ENCODE data around the gene UBR3.

UBR3 gene

GRCh38 chr2:170086751-170087412, 259.6 kb downstream of the UBR3 start:
- no peak for TF ChIP-seq CTCF (IDR thresholded peaks at IDR 0.05; ENCODE audit: insufficient read depth, low read depth, low read length, missing control alignments)
- DNase-seq (ENCODE audit: low read depth) = no peak
- H3K4me3 ChIP-seq (ENCODE audit: low read depth, low read length) = no peak overlapping the region

- no peak for DNase-seq (ENCODE audit: low read depth)
- TF ChIP-seq CTCF (IDR thresholded peaks at IDR 0.05; ENCODE audit: insufficient read depth, low read depth, low read length, missing control alignments) = no peak
- H3K4me3 ChIP-seq (ENCODE audit: low read depth, low read length) = no peak overlapping the region
Measured at GRCh38 chr2:170087413-170087793, 260.1 kb downstream of the UBR3 start.

- H3K4me3 ChIP-seq (ENCODE audit: low read depth, low read length) = no peak overlapping the region
- no peak for DNase-seq (ENCODE audit: low read depth)
- TF ChIP-seq CTCF (IDR thresholded peaks at IDR 0.05; ENCODE audit: insufficient read depth, low read depth, low read length, missing control alignments) = no peak
Measured at GRCh38 chr2:170088776-170089175, 261.5 kb downstream of the UBR3 start.

GRCh38 chr2:170090229-170090628, 263.0 kb downstream of the UBR3 start:
- DNase-seq (ENCODE audit: low read depth) = no peak
- no peak overlapping the region for H3K4me3 ChIP-seq (ENCODE audit: low read depth, low read length)
- no peak for TF ChIP-seq CTCF (IDR thresholded peaks at IDR 0.05; ENCODE audit: insufficient read depth, low read depth, low read length, missing control alignments)

- DNase-seq (ENCODE audit: low read depth) = no peak
- H3K4me3 ChIP-seq (ENCODE audit: low read depth, low read length) = no peak overlapping the region
- TF ChIP-seq CTCF (IDR thresholded peaks at IDR 0.05; ENCODE audit: insufficient read depth, low read depth, low read length, missing control alignments) = no peak
Measured at GRCh38 chr2:170091436-170091835, 264.2 kb downstream of the UBR3 start.

- no peak overlapping the region for H3K4me3 ChIP-seq (ENCODE audit: low read depth, low read length)
- no peak for TF ChIP-seq CTCF (IDR thresholded peaks at IDR 0.05; ENCODE audit: insufficient read depth, low read depth, low read length, missing control alignments)
- DNase-seq (ENCODE audit: low read depth) = no peak
Measured at GRCh38 chr2:170092436-170093060, 265.3 kb downstream of the UBR3 start.

GRCh38 chr2:170095380-170095779, 268.1 kb downstream of the UBR3 start:
- no peak for TF ChIP-seq CTCF (IDR thresholded peaks at IDR 0.05; ENCODE audit: insufficient read depth, low read depth, low read length, missing control alignments)
- no peak overlapping the region for H3K4me3 ChIP-seq (ENCODE audit: low read depth, low read length)
- no peak for DNase-seq (ENCODE audit: low read depth)
